SK-N-DZ (cell line): ENCODE data around the gene SMC6.

Experiments used
- DNase-seq: peaks from one replicate; pipeline ENCODE4 v3.0.0-alpha.2; 2015; ENCODE audit warnings: low spot score

SMC6 gene

GRCh38 chr2:17717666-17718065 is 35.9 kb downstream of the SMC6 start:
- no peak for DNase-seq

GRCh38 chr2:17713291-17713690 is 40.3 kb downstream of the SMC6 start:
- DNase-seq, result no peak

GRCh38 chr2:17710547-17711248 is 42.9 kb downstream of the SMC6 start:
- no peak for DNase-seq

GRCh38 chr2:17709897-17710296 is 43.7 kb downstream of the SMC6 start:
- DNase-seq, result no peak

GRCh38 chr2:17708501-17708900 is 45.1 kb downstream of the SMC6 start:
- DNase-seq, result no peak

- no peak for DNase-seq
Measured at GRCh38 chr2:17706845-17707244, 46.8 kb downstream of the SMC6 start.

GRCh38 chr2:17690776-17691175 is 62.8 kb downstream of the SMC6 start:
- no peak for DNase-seq

- DNase-seq, result no peak
Measured at GRCh38 chr2:17689010-17689409, 64.6 kb downstream of the SMC6 start.

GRCh38 chr2:17688600-17688999 is 65.0 kb downstream of the SMC6 start:
- DNase-seq, result no peak

GRCh38 chr2:17683981-17684380 is 69.6 kb downstream of the SMC6 start:
- peak; percentile 16 for DNase-seq

- no peak for DNase-seq
Measured at GRCh38 chr2:17682098-17682857, 71.3 kb downstream of the SMC6 start.

GRCh38 chr2:17680119-17680518 is 73.5 kb downstream of the SMC6 start:
- DNase-seq, result no peak

- no peak for DNase-seq
Measured at GRCh38 chr2:17674817-17675216, 78.8 kb downstream of the SMC6 start.

- no peak for DNase-seq
Measured at GRCh38 chr2:17672583-17673317, 80.9 kb downstream of the SMC6 start.

- no peak for DNase-seq
Measured at GRCh38 chr2:17667898-17668297, 85.7 kb downstream of the SMC6 start.

- DNase-seq, result no peak
Measured at GRCh38 chr2:17664534-17664933, 89.1 kb downstream of the SMC6 start.

GRCh38 chr2:17662723-17663122 is 90.9 kb downstream of the SMC6 start:
- DNase-seq, result no peak

- DNase-seq, result no peak
Measured at GRCh38 chr2:17661460-17661859, 92.2 kb downstream of the SMC6 start.

GRCh38 chr2:17660219-17660618 is 93.4 kb downstream of the SMC6 start:
- DNase-seq, result no peak

GRCh38 chr2:17658251-17658843 is 95.3 kb downstream of the SMC6 start:
- no peak for DNase-seq

- DNase-seq, result no peak
Measured at GRCh38 chr2:17657759-17658158, 95.9 kb downstream of the SMC6 start.
